Measurements from ENCODE around the gene RAB25.

The RAB25 gene

DNA sequence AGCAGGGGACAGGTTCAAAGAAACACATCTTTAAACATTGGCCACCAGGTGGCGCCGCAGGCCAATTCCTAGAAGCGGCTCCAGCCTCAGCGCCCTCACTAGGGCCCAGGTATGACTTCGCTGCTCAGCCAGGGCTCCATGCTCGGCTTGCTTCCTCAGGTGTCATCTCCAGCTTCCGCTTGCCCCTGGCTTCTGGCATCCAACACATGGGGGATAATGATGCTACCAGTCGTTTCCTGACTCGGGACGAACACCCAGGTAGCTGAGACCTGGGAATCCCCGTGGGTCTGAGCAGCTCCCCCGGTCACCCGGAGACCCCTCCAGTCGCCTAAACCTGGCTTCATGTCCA is 29.9 kb downstream of the RAB25 start:
- in situ Hi-C loops (cut with MboI; ENCODE audit: low sequenced_read_pairs, unreplicated experiment), result loop anchor here (5.0 to 10.0 kb wide), 2 partner anchors 41 to 134 kb away; no protein-coding TSS in a partner anchor
- DNase-seq (ENCODE audit: low spot score), result peak; percentile 86
- TF ChIP-seq, protein P1, sequence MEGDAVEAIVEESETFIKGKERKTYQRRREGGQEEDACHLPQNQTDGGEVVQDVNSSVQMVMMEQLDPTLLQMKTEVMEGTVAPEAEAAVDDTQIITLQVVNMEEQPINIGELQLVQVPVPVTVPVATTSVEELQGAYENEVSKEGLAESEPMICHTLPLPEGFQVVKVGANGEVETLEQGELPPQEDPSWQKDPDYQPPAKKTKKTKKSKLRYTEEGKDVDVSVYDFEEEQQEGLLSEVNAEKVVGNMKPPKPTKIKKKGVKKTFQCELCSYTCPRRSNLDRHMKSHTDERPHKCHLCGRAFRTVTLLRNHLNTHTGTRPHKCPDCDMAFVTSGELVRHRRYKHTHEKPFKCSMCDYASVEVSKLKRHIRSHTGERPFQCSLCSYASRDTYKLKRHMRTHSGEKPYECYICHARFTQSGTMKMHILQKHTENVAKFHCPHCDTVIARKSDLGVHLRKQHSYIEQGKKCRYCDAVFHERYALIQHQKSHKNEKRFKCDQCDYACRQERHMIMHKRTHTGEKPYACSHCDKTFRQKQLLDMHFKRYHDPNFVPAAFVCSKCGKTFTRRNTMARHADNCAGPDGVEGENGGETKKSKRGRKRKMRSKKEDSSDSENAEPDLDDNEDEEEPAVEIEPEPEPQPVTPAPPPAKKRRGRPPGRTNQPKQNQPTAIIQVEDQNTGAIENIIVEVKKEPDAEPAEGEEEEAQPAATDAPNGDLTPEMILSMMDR (IDR thresholded peaks at IDR 0.05; ENCODE audit: borderline replicate concordance, control extremely low read depth, extremely low read depth, insufficient read depth, missing control alignments), result peak; percentile 59

DNA sequence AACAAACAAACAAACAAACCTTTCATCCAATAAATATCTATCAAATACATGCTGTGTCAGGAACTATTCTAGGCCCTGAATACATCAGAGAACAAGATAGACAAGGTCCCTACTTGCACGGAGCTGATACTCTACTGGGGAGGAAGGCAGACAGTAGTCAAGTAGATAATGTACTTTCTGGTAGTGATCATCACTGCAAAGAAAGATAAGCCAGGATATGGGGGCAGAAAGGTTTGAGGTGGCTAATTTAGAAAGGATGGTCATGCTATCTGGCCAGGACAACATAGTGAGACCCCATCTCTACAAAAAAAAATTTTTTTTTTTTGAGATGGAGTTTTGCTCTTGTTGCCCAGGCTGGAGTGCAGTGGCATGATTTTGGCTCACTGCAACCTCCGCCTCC is 30.6 kb downstream of the RAB25 start:
- TF ChIP-seq, protein P1 (IDR thresholded peaks at IDR 0.05; ENCODE audit: borderline replicate concordance, control extremely low read depth, extremely low read depth, insufficient read depth, missing control alignments), result no peak
- in situ Hi-C loops (cut with MboI; ENCODE audit: low sequenced_read_pairs, unreplicated experiment), result loop anchor here (5.0 to 10.0 kb wide), 2 partner anchors 41 to 133 kb away; no protein-coding TSS in a partner anchor
- DNase-seq (ENCODE audit: low spot score), result no peak

DNA sequence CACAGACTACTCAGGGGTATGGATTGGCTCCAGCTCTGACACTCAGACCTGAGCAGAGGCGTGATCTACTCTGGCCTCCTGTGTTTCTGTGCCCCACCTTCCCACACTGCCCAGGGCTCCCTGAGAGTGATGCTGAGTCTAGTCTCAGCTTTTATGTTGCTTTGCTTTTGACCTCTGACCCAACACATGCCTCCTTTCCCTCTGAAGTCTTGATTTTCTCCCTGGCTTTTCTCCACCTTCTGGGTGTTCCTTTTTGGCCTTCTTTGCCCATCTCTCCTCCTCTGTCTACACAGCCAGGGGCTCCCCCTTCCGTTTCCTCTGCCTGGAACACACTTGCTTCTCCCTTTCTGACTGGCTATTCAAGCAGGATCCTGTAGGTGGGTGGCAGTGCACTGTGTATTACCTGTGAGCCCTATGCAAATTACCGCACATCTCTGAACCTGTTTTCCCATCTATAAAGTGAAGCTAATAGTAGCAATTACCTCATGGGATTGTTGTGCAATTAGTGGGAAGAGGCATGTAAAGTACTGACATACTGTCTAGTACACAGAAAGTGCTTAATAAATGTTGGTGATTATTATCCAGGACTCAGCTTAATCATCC is 35.0 kb downstream of the RAB25 start:
- in situ Hi-C loops (cut with MboI; ENCODE audit: low sequenced_read_pairs, unreplicated experiment), result loop anchor here (10.0 kb wide), 1 partner anchor 129 kb away; no protein-coding TSS in a partner anchor
- no peak for DNase-seq (ENCODE audit: low spot score)
- TF ChIP-seq, protein P1 (IDR thresholded peaks at IDR 0.05; ENCODE audit: borderline replicate concordance, control extremely low read depth, extremely low read depth, insufficient read depth, missing control alignments), result no peak

DNA sequence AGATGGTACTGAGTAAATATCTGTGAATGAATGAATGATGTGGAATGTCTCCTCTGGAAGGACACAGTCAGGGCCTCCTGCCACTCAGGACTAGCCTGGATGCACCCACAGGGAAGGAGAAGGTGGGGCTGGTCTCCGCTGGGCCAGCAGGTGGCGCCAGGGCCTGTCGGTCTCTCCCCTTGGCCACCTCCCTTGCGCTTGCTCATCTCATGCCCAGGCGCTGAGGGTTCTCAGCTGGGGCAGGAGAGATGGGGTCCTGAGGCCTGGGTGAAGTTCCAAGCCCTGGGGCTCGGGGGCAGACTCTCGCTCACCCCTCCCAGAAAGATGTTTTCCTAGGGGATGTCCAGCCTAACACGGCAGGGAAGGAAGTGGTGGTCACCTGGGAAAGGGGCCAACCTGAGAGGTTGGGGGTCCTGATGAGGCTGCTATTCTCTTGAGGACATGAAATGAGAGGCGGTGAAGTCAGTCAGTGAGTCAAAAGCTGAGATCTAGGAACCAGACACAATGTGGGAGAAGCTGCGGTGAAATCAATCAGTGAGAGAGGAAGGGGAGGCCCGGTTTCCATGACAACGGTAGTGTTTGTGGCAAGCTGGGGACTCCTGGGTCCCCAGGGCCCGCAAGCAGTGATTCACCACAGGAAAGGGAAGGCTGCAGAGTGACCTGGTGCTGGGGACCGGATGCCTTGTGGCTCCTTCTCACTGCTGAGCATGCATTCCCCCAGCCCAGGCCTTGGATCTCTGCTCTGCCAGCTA is 35.9 kb downstream of the RAB25 start:
- peak; percentile 88 for DNase-seq (ENCODE audit: low spot score)
- TF ChIP-seq, protein P1 (IDR thresholded peaks at IDR 0.05; ENCODE audit: borderline replicate concordance, control extremely low read depth, extremely low read depth, insufficient read depth, missing control alignments), result peak; percentile 90
- in situ Hi-C loops (cut with MboI; ENCODE audit: low sequenced_read_pairs, unreplicated experiment), result loop anchor here (10.0 kb wide), 1 partner anchor 128 kb away; no protein-coding TSS in a partner anchor

DNA sequence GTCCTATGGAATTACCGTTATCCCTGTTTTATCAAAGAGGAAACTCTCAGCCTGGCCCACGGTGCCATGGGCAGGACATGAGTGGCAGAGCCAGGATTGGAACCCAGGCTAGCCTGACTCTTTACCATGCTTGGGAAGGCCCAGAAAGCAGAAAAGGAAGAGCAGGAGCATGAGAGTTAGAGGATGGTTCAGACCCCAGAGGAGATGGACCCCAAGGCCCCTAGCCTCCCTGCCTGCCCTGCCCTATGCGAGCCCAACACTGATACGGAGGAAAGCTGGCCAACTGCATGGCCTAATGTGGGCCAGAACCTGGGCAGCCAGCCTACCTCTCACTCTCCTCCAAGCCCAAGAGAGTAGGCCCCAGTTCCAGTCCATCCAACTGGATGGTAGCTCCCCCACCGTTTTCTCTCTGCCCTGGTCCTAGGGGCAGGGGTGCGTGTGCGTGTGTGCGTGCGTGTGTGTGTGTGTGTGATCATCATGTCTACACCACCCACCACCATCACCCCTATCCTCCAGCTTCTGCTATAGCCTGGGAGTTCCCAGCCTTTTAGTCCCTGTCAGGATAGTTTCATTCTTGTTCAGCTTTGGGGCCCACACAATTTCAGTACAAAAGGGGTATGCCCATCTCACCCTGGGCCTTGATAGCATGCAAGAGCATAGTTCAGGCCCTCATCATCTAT is 36.7 kb downstream of the RAB25 start:
- TF ChIP-seq, protein P1 (IDR thresholded peaks at IDR 0.05; ENCODE audit: borderline replicate concordance, control extremely low read depth, extremely low read depth, insufficient read depth, missing control alignments), result no peak
- DNase-seq (ENCODE audit: low spot score), result no peak
- in situ Hi-C loops (cut with MboI; ENCODE audit: low sequenced_read_pairs, unreplicated experiment), result loop anchor here (10.0 kb wide), 1 partner anchor 127 kb away; no protein-coding TSS in a partner anchor

DNA sequence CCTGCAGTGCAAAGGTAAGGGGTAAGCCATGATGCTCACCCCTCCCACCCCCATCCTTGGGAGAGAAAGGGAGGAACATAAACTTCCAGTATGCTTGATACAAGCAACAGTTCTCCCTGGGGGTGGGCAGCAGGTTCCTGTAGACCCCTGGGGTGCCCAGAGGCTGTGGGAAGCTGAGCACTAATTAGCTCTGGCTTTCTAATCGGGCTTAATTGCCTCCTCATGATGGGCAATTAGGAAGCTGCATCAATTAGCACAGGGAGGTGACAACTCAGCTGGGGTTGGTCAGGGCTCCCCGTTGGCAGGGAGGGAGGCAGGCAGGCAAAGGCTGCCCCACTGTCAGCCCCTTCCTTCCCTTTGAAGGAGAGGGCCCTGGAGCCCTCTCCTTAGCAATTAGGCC is 37.8 kb downstream of the RAB25 start:
- TF ChIP-seq, protein P1 (IDR thresholded peaks at IDR 0.05; ENCODE audit: borderline replicate concordance, control extremely low read depth, extremely low read depth, insufficient read depth, missing control alignments), result no peak
- in situ Hi-C loops (cut with MboI; ENCODE audit: low sequenced_read_pairs, unreplicated experiment), result loop anchor here (10.0 kb wide), 1 partner anchor 126 kb away; no protein-coding TSS in a partner anchor
- no peak for DNase-seq (ENCODE audit: low spot score)

Measured in GM13976 (cell line).